ENCODE results near the gene HS3ST2.

HS3ST2 gene

DNA sequence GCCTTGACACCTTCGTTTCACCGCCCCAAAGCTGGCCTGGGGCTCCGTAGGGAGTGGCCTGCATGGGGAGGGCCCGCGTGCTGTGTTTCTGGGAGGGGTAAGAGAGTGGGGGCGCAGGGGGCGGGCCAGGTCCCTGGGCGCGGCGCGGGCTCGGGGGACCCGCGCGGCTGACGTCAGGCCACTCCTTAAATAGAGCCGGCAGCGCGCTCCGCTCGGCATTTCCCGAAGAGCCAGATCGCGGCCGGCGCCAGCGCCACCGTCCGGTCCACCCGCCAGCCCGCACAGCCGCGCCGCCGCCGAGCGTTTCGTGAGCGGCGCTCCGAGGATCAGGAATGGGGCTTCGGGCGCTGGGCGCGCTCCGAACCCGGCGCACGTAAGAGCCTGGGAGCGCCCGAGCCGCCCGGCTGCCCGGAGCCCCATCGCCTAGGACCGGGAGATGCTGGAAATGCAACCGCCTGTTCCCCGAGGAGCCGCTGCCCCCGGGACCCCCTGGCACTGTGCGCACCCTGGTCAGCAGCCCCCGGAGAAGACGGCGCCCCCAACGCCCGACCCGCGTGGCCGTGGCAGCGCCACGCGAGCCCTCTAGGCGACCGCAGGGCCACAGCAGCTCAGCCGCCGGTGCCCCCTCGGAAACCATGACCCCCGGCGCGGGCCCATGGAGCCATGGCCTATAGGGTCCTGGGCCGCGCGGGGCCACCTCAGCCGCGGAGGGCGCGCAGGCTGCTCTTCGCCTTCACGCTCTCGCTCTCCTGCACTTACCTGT is at the start of gene HS3ST2:
TSS of gene HS3ST2 (plus strand) at position 215 of the 763 bp plus-strand sequence. CDS start at position 664, 449 bp downstream.
- DNase-seq (ENCODE audit: extremely low read depth, low read depth) = no peak
- TF ChIP-seq, protein P1, sequence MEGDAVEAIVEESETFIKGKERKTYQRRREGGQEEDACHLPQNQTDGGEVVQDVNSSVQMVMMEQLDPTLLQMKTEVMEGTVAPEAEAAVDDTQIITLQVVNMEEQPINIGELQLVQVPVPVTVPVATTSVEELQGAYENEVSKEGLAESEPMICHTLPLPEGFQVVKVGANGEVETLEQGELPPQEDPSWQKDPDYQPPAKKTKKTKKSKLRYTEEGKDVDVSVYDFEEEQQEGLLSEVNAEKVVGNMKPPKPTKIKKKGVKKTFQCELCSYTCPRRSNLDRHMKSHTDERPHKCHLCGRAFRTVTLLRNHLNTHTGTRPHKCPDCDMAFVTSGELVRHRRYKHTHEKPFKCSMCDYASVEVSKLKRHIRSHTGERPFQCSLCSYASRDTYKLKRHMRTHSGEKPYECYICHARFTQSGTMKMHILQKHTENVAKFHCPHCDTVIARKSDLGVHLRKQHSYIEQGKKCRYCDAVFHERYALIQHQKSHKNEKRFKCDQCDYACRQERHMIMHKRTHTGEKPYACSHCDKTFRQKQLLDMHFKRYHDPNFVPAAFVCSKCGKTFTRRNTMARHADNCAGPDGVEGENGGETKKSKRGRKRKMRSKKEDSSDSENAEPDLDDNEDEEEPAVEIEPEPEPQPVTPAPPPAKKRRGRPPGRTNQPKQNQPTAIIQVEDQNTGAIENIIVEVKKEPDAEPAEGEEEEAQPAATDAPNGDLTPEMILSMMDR (IDR thresholded peaks at IDR 0.05; ENCODE audit: low read depth, low read length) = no peak; the same call in 1 of the 2 replicates

DNA sequence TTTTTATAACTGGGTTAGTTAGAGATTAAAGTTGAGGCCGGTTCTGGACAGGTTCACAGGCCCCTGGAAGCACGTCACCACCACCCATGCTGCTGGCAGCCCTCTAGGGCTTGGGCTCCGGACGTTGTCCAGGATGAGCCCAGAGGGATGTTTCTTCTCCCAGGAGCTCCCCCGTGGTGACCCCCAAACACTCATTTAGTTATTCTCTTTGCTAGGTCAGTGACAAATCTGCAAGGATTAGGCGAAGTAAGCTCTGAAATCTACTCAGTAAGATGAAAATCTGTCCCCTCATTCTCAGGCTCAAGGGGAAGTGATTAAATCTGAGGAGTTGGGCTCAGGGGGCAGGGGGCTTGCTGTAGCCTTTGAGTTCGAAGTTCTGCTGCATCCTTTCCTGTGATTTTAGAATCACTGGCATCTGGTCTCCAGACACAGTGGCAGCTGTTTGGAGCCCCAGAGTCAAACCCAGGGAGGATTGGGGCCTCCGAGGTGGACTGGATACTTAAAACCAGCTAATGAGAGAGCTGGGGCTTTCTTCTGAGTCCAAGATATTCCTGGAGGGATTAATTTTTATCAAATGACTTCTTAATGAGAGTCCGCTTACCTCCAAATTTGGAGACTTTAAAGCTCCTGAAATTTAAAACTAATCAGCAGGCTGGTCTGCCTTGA is 49.2 kb upstream of the HS3ST2 start:
- TF ChIP-seq, protein P1 (IDR thresholded peaks at IDR 0.05; ENCODE audit: low read depth, low read length) = no peak
- DNase-seq (ENCODE audit: extremely low read depth, low read depth) = no peak

DNA sequence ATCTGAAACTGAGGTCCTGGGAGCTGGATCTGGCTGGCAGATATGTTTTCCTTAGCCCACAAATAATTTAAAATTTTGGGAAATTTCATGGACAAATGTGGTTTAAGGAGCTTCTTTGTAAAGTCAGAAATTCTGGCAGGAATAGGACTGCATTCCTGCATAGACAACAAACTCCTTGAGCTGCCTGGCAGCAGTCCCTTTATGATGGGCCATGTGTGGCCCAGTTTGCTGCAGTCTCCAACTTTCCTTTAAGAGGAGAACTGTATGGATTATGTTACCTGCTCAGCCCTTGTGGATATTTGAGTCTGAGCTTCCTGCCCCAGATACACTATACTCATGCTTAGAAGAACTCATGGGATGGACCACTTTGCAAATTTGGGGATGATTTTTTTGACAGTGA is 48.5 kb upstream of the HS3ST2 start:
- DNase-seq (ENCODE audit: extremely low read depth, low read depth) = no peak
- TF ChIP-seq, protein P1 (IDR thresholded peaks at IDR 0.05; ENCODE audit: low read depth, low read length) = no peak

GRCh38 chr16:22770866-22771265 is 43.1 kb upstream of the HS3ST2 start:
- TF ChIP-seq, protein P1 (IDR thresholded peaks at IDR 0.05; ENCODE audit: low read depth, low read length) = no peak
- DNase-seq (ENCODE audit: extremely low read depth, low read depth) = no peak

DNA sequence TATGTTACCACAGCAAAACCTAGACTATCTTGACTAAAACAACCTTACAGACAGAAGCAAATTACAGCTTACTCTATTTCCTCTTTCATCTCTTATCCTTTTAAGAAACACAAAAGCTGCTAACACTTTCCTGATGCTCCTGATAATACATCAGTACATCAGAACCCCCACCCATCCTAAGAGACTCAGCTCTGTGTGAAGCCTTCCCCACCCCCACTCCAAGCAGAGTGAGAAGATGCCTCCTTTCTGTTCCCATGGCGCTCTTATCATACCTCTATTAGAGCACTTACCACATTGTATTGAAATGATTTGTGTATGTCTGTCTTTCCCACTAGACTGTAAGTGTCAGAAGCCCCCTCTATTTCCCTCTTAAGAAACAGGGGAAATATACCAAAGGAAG is 42.4 kb upstream of the HS3ST2 start:
- no peak for DNase-seq (ENCODE audit: extremely low read depth, low read depth)
- TF ChIP-seq, protein P1 (IDR thresholded peaks at IDR 0.05; ENCODE audit: low read depth, low read length) = no peak

- TF ChIP-seq, protein P1 (IDR thresholded peaks at IDR 0.05; ENCODE audit: low read depth, low read length) = no peak
- no peak for DNase-seq (ENCODE audit: extremely low read depth, low read depth)
Observed at GRCh38 chr16:22775220-22775922, 38.6 kb upstream of the HS3ST2 start.

DNA sequence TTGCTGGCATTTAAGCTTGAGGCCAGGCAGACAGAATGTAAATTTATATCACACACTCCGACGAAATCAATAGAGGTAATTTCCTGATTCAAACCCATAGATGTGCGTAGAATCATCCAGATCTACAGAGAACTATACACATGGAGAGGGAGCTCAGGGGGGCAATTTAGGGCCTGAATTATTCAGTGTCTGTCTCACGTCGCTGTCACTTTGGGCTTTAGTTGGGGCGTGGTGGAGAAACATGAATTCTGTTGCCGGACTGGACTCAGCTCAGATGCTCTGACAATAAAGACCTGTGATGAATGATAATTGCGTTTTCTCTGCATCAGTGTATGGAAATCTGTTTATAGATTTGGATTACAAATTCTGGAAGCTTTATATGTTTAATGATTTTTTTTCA is 32.5 kb upstream of the HS3ST2 start:
- TF ChIP-seq, protein P1 (IDR thresholded peaks at IDR 0.05; ENCODE audit: low read depth, low read length) = no peak

More for the DNA sequence above, 32.5 kb upstream of the HS3ST2 start:
- DNase-seq (ENCODE audit: extremely low read depth, low read depth) = no peak
